Mesendoderm (in vitro differentiated cells): ENCODE results near the gene FAM3C.
A peak's percentile ranks its signal among the peaks of the same experiment; 100 is the strongest.

Experiments used
- DNase-seq: peaks from one replicate; pipeline ENCODE4 v3.0.0; 2013
- H2AK5ac ChIP-seq: 2 replicates; pipeline ENCODE4 v1.6.1; 2013; ENCODE audit warnings: low read length, inconsistent platforms
- H2BK120ac ChIP-seq: 2 replicates; pipeline ENCODE4 v1.6.1; 2013; ENCODE audit warnings: low read depth, mild to moderate bottlenecking, low read length, moderate library complexity, mixed read lengths
- H2BK15ac ChIP-seq: replicated peaks from 2 replicates; pipeline ENCODE4 v1.6.1; 2013; ENCODE audit warnings: low read depth, mild to moderate bottlenecking, moderate library complexity
- H2BK5ac ChIP-seq: 2 replicates; pipeline ENCODE4 v1.6.1; 2013; ENCODE audit warnings: low read length, inconsistent platforms
- H3K18ac ChIP-seq: 2 replicates; pipeline ENCODE4 v1.6.1; 2013; ENCODE audit warnings: mild to moderate bottlenecking, low read length, mixed read lengths
- H3K23ac ChIP-seq: one replicate; pipeline ENCODE4 v1.6.1; 2013; ENCODE audit warnings: low read length
- H3K27ac ChIP-seq: 2 replicates; pipeline ENCODE4 v1.5.1; 2013; ENCODE audit warnings: low read depth, mild to moderate bottlenecking, inconsistent platforms, low read length, moderate library complexity
- H3K27me3 ChIP-seq: 2 replicates; pipeline ENCODE4 v1.6.1; 2013; ENCODE audit warnings: low read length, control low read depth, mild to moderate bottlenecking, inconsistent platforms; ENCODE audit not compliant: insufficient read depth, poor library complexity
- H3K36me3 ChIP-seq: 2 replicates; pipeline ENCODE4 v1.6.1; 2013; ENCODE audit warnings: low read length, inconsistent platforms; ENCODE audit not compliant: control insufficient read depth, insufficient read depth
- H3K4ac ChIP-seq: one replicate; pipeline ENCODE4 v1.6.1; 2013; ENCODE audit warnings: low read depth, mild to moderate bottlenecking, low read length, moderate library complexity
- H3K4me1 ChIP-seq: 2 replicates; pipeline ENCODE4 v1.6.1; 2013; ENCODE audit warnings: low read depth, low read length, inconsistent platforms; ENCODE audit not compliant: control insufficient read depth
- H3K4me2 ChIP-seq: 2 replicates; pipeline ENCODE4 v1.6.1; 2013; ENCODE audit warnings: low read length
- H3K4me3 ChIP-seq: 2 replicates; pipeline ENCODE4 v1.5.1; 2013; ENCODE audit warnings: mild to moderate bottlenecking, low read length
- H3K56ac ChIP-seq: one replicate; pipeline ENCODE4 v1.6.1; 2013; ENCODE audit warnings: low read length
- H3K79me1 ChIP-seq: 2 replicates; pipeline ENCODE4 v1.6.1; 2013; ENCODE audit warnings: low read length, inconsistent platforms
- H3K79me2 ChIP-seq: 2 replicates; pipeline ENCODE4 v1.6.1; 2013; ENCODE audit warnings: mild to moderate bottlenecking, low read length; ENCODE audit not compliant: control insufficient read depth, insufficient read depth
- H3K9ac ChIP-seq: 2 replicates; pipeline ENCODE4 v1.6.1; 2013; ENCODE audit warnings: low read length, inconsistent platforms
- H4K5ac ChIP-seq: one replicate; pipeline ENCODE4 v1.6.1; 2013; ENCODE audit warnings: low read length
- H4K8ac ChIP-seq: one replicate; pipeline ENCODE4 v1.6.1; 2013; ENCODE audit warnings: low read depth, mild to moderate bottlenecking, control low read depth, low read length, moderate library complexity
- WGBS: extraction: QIAGEN DNeasy Blood & Tissue Kit; methylation state at CpG from one replicate; pipeline ENCODE4 v1.1.7; 2013; ENCODE audit warnings: low lambda C conversion rate, missing lambda C conversion rate; ENCODE audit not compliant: insufficient coverage; ENCODE audit errors: extremely low coverage; 5-methylcytosine and 5-hydroxymethylcytosine counted together

FAM3C gene

DNA sequence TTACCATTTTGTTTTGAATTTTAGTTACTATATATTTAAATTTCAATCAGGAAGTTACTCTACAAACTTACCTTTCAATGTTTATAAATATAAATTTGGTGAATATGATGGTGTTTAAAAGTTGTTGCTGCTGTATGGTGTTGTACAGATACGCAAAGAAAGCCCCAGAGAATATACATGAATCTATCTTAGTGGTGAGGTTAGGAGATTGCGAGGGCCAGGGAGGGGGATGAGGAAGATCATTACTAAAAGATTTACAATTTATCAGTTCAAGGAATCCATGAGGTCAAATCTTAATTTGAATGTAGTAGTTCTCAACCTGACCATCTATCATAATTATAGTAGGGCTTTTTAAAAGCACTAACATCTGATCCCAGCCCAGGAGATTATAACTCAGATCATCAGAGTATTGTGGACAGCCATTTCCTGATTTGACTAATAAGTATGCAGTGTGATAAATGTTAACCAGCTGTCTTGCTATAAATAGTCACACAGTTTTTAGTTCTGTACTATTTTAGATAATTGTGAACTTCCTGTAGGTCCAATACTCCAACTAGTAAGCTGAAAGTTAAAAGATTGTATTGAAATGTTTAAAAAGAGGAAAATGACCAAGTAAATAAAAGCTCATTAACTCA lies 23.6 kb downstream of the FAM3C start:
- Histone ChIP-seq H2BK15ac (no peak overlapping the region), H3K4me2 (no peak overlapping the region), H3K9ac (no peak overlapping the region), H3K4me1 (no peaks in the 10 kb centered on the region), H3K4me3 (no peak overlapping the region), H3K79me2 (no peaks in the 10 kb centered on the region), H2AK5ac (no peak overlapping the region), H3K23ac (no peak overlapping the region), H4K8ac (no peak overlapping the region), H4K5ac (no peak overlapping the region), H3K36me3 (no peaks in the 10 kb centered on the region), H2BK120ac (no peak overlapping the region), H2BK5ac (no peak overlapping the region), H3K27me3 (no peaks in the 10 kb centered on the region), H3K4ac (no peak overlapping the region), H3K18ac (no peak overlapping the region), H3K56ac (no peak overlapping the region), H3K27ac (no peak overlapping the region), H3K79me1 (no peaks in the 10 kb centered on the region)
- DNase-seq, result no peak
- 100% methylated on average over 1 of the region's 2 CpGs for WGBS

DNA sequence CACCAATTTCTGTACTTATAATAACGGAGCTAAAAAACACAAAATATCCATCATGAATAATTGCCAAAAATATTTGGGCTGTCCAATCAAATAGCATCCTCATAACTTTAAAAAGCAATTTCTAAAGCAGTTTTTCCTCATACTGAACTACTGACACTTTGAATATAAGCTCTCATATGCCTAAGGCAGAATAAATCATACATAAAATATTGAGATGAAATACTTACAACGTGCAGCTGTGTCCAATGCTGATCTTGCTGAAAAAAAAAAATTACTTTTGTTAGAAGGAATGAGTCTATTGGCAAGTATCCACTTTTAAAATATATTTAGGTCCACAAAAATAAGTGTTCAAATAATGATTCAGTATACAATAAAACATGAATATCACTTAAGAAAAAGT lies 24.2 kb downstream of the FAM3C start:
- no peak overlapping the region for H3K23ac ChIP-seq
- no peaks in the 10 kb centered on the region for H3K79me2 ChIP-seq
- no peak overlapping the region for H3K18ac ChIP-seq
- H3K79me1 ChIP-seq, result no peaks in the 10 kb centered on the region
- no peak for DNase-seq
- no peak overlapping the region for H4K5ac ChIP-seq
- no peak overlapping the region for H3K4me3 ChIP-seq
- H2AK5ac ChIP-seq, result no peak overlapping the region
- H3K27ac ChIP-seq, result no peak overlapping the region
- WGBS, result no CpG with 5 or more reads among the region's 2 CpGs
- no peak overlapping the region for H3K4me2 ChIP-seq
- no peak overlapping the region for H3K4ac ChIP-seq
- H2BK120ac ChIP-seq, result no peak overlapping the region
- H3K9ac ChIP-seq, result no peak overlapping the region
- no peaks in the 10 kb centered on the region for H3K27me3 ChIP-seq
- no peak overlapping the region for H3K56ac ChIP-seq
- H2BK5ac ChIP-seq, result no peak overlapping the region
- H3K36me3 ChIP-seq, result no peaks in the 10 kb centered on the region
- H2BK15ac ChIP-seq, result no peak overlapping the region
- H3K4me1 ChIP-seq, result no peaks in the 10 kb centered on the region
- no peak overlapping the region for H4K8ac ChIP-seq

DNA sequence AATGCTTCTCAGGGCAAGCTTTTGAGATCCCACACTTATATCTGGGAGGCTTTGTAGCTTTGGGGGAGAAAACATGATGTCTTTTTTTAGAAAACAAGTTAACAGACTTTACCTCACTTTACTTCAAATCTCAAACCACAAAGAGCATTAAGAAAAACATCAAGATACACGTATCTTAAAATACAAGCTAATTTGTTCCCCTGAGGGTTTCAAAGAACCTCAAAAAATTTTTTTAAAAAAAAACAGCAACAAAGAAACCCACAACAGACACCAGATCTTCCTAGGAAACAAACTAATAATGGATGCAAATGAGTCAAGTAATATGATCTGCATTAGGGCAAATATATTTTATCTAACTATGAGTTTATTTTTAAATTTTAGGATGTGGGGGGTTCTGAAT lies 24.7 kb downstream of the FAM3C start:
- no peaks in the 10 kb centered on the region for H3K36me3 ChIP-seq
- no CpG with 5 or more reads among the region's 1 CpG for WGBS
- no peak overlapping the region for H3K4me3 ChIP-seq

DNA sequence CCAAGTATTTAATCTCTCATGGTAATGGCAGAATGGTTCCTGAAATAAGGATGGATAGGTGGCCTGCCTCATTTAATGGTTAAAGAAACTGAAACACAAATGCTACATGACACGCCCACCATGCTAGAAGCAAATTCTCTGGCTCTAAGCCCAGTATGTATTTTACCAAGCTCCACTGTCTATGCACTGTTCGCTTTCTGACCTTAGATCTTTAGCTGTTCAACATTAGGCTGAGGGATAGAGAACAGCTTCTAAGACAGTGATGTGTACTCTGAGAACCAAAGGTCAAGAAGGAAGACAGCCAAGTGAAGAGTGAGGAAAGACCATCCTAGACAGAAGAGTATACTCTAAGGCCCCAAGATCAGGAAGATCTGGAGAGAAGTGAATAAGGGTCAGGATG lies 26.6 kb downstream of the FAM3C start:
- no peaks in the 10 kb centered on the region for H3K36me3 ChIP-seq
- no peaks in the 10 kb centered on the region for H3K79me1 ChIP-seq
- no peak overlapping the region for H2BK15ac ChIP-seq
- H3K4me2 ChIP-seq, result no peak overlapping the region
- no peaks in the 10 kb centered on the region for H3K79me2 ChIP-seq
- H4K8ac ChIP-seq, result no peak overlapping the region
- H3K4me3 ChIP-seq, result no peak overlapping the region
- no peak overlapping the region for H3K27ac ChIP-seq
- no peak overlapping the region for H2BK5ac ChIP-seq
- WGBS, result no CpG with 5 or more reads among the region's 2 CpGs
- H3K9ac ChIP-seq, result no peak overlapping the region
- H3K56ac ChIP-seq, result no peak overlapping the region
- no peak overlapping the region for H4K5ac ChIP-seq
- H2AK5ac ChIP-seq, result no peak overlapping the region
- no peak for DNase-seq
- no peak overlapping the region for H3K23ac ChIP-seq
- H3K18ac ChIP-seq, result no peak overlapping the region
- no peaks in the 10 kb centered on the region for H3K4me1 ChIP-seq
- no peaks in the 10 kb centered on the region for H3K27me3 ChIP-seq
- H2BK120ac ChIP-seq, result no peak overlapping the region
- H3K4ac ChIP-seq, result no peak overlapping the region

More for the DNA sequence above, 24.7 kb downstream of the FAM3C start:
- Histone ChIP-seq H3K4me1 (no peaks in the 10 kb centered on the region), H3K79me2 (no peaks in the 10 kb centered on the region), H2BK5ac (no peak overlapping the region), H4K5ac (no peak overlapping the region), H3K18ac (no peak overlapping the region), H2BK120ac (no peak overlapping the region), H3K27me3 (no peaks in the 10 kb centered on the region), H4K8ac (no peak overlapping the region), H3K79me1 (no peaks in the 10 kb centered on the region), H3K27ac (no peak overlapping the region), H3K4me2 (no peak overlapping the region), H3K4ac (no peak overlapping the region), H2AK5ac (no peak overlapping the region), H2BK15ac (no peak overlapping the region), H3K9ac (no peak overlapping the region), H3K56ac (no peak overlapping the region), H3K23ac (no peak overlapping the region)
- DNase-seq, result no peak

DNA sequence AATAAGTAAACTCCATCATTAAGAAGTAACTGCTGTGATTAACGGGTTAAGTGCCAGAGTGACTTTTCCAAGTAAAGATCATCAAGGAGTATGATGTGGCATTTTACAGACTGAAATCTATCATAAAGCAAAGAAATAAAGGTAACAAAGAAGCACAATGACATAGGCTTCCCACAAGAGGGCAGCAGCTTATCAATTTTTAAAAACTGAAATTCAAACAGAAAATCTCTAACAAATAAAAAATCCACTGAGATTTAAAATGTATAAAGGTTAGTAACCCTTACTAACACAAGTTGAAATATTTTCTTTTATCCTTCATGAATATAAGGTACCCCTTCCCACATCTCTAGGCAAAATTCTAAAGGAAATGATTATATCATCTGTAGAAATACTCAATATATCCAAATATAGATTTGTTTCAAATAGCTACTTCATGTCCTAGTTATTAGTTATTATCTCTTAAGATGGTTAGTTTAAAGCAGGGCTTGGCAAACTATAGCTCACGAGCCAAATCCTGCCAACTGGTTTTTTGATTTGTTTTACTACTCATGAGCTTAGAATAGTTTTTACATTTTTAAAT lies 29.2 kb downstream of the FAM3C start:
- no peak overlapping the region for H3K4ac ChIP-seq
- no peak overlapping the region for H2AK5ac ChIP-seq
- H3K79me1 ChIP-seq, result no peaks in the 10 kb centered on the region
- H3K4me1 ChIP-seq, result no peaks in the 10 kb centered on the region
- no peak overlapping the region for H4K5ac ChIP-seq
- H3K18ac ChIP-seq, result no peak overlapping the region
- no peaks in the 10 kb centered on the region for H3K27me3 ChIP-seq
- no peak overlapping the region for H3K23ac ChIP-seq
- no peak overlapping the region for H3K27ac ChIP-seq
- no peak overlapping the region for H3K9ac ChIP-seq
- whole genome bisulfite sequencing, result no CpG with 5 or more reads among the region's 2 CpGs
- H3K4me3 ChIP-seq, result no peak overlapping the region
- no peak overlapping the region for H2BK120ac ChIP-seq
- peak; percentile 23 for DNase-seq
- no peak overlapping the region for H3K56ac ChIP-seq
- no peaks in the 10 kb centered on the region for H3K36me3 ChIP-seq
- H3K4me2 ChIP-seq, result no peak overlapping the region
- H2BK15ac ChIP-seq, result no peak overlapping the region
- no peak overlapping the region for H4K8ac ChIP-seq
- H2BK5ac ChIP-seq, result no peak overlapping the region
- no peaks in the 10 kb centered on the region for H3K79me2 ChIP-seq

DNA sequence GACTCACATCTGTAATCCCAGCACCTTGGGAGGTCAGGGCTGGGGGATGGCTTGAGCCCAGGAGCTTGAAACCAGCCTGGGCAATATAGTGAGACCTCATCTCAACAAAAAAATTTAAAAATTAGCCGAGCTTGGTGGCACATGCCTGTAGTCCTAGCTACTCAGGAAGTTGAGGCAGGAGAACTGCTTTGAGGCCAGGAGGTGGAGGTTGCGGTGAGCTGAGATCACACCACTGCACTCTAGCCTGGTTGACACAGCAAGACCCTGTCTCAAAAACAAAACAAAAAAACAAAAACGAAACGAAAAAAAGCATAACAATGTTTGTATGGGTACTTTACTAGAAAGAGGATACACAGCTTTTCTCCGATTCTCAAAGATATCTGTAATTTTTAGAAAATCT lies 35.5 kb downstream of the FAM3C start:
- no peaks in the 10 kb centered on the region for H3K79me1 ChIP-seq
- peak; percentile 30 for DNase-seq

More for the DNA sequence above, 35.5 kb downstream of the FAM3C start:
- no peaks in the 10 kb centered on the region for H3K36me3 ChIP-seq
- H3K27ac ChIP-seq, result no peak overlapping the region
- no peak overlapping the region for H2BK120ac ChIP-seq
- H3K27me3 ChIP-seq, result no peaks in the 10 kb centered on the region
- H2BK5ac ChIP-seq, result no peak overlapping the region
- H3K9ac ChIP-seq, result no peak overlapping the region
- H2BK15ac ChIP-seq, result no peak overlapping the region
- no peak overlapping the region for H4K5ac ChIP-seq
- H3K56ac ChIP-seq, result no peak overlapping the region
- no peak overlapping the region for H3K4me2 ChIP-seq
- no peaks in the 10 kb centered on the region for H3K4me1 ChIP-seq
- no peak overlapping the region for H2AK5ac ChIP-seq
- H3K4me3 ChIP-seq, result no peak overlapping the region
- no peaks in the 10 kb centered on the region for H3K79me2 ChIP-seq
- H4K8ac ChIP-seq, result no peak overlapping the region
- H3K4ac ChIP-seq, result no peak overlapping the region
- WGBS, result no CpG with 5 or more reads among the region's 5 CpGs
- no peak overlapping the region for H3K18ac ChIP-seq
- no peak overlapping the region for H3K23ac ChIP-seq
